ENCODE results near the gene ZDHHC14.

ZDHHC14 gene

GRCh38 chr6:157429248-157429647, 48.3 kb downstream of the ZDHHC14 start:
- Histone ChIP-seq H3K27ac (ENCODE audit: low read depth, low read length) (peak overlapping the region; percentile 22), H3K4me3 (ENCODE audit: low read depth, low read length) (no peak overlapping the region), H3K4me1 (ENCODE audit: control insufficient read depth, insufficient read depth, low read length) (peaks cover 22% of the 10 kb centered on the region), H3K9ac (ENCODE audit: low read depth, low read length) (no peak overlapping the region), H3K36me3 (ENCODE audit: control insufficient read depth, insufficient read depth, low read length) (no peaks in the 10 kb centered on the region), H3K27me3 (ENCODE audit: control insufficient read depth, insufficient read depth, low read length) (no peaks in the 10 kb centered on the region), H3K9me3 (ENCODE audit: control insufficient read depth, insufficient read depth, low read length) (no peaks in the 10 kb centered on the region)

GRCh38 chr6:157430834-157431233, 49.8 kb downstream of the ZDHHC14 start:
- H3K27me3 ChIP-seq (ENCODE audit: control insufficient read depth, insufficient read depth, low read length), result no peaks in the 10 kb centered on the region

DNA sequence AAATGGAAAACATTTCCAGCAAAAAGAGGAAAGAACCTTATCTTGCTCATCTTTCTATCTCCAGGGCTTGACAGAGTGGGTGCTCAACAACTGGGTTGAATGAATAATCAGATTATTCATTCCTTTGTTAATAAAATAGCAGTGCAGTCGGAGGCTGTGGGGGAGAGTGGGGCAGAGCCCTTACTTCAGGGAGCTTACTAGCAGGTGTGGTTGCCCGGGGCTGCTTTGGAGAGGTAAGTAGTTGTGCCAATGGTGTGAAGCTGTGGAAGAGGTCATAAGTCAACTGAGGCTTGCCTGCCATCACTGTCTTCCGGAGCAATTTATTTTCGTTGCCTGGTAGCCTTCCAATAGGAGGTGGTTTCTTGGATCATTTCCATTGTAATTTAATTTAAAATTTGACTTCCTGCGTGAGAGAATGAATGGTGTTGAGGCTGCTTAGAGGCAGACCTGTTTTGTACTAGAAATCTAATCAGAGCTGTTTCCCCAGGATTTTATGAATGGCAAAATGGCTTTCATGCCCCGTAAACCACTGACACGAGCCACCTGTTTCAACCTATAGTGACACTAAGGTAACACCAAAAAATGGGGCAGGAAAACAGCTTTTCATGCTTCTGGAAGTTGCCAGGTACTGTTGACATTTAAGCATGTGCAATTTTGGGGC, 51.4 kb downstream of the ZDHHC14 start:
- no peaks in the 10 kb centered on the region for H3K9me3 ChIP-seq (ENCODE audit: control insufficient read depth, insufficient read depth, low read length)
- peaks cover 27% of the 10 kb centered on the region for H3K4me1 ChIP-seq (ENCODE audit: control insufficient read depth, insufficient read depth, low read length)
- no peak overlapping the region for H3K27ac ChIP-seq (ENCODE audit: low read depth, low read length)
- no peaks in the 10 kb centered on the region for H3K36me3 ChIP-seq (ENCODE audit: control insufficient read depth, insufficient read depth, low read length)
- H3K27me3 ChIP-seq (ENCODE audit: control insufficient read depth, insufficient read depth, low read length), result no peaks in the 10 kb centered on the region
- H3K4me3 ChIP-seq (ENCODE audit: low read depth, low read length), result no peak overlapping the region
- no peak overlapping the region for H3K9ac ChIP-seq (ENCODE audit: low read depth, low read length)

More at GRCh38 chr6:157430834-157431233, 49.8 kb downstream of the ZDHHC14 start:
- Histone ChIP-seq H3K4me3 (ENCODE audit: low read depth, low read length) (no peak overlapping the region), H3K27ac (ENCODE audit: low read depth, low read length) (no peak overlapping the region), H3K36me3 (ENCODE audit: control insufficient read depth, insufficient read depth, low read length) (no peaks in the 10 kb centered on the region), H3K9ac (ENCODE audit: low read depth, low read length) (no peak overlapping the region), H3K9me3 (ENCODE audit: control insufficient read depth, insufficient read depth, low read length) (no peaks in the 10 kb centered on the region), H3K4me1 (ENCODE audit: control insufficient read depth, insufficient read depth, low read length) (peaks cover 27% of the 10 kb centered on the region)

GRCh38 chr6:157432892-157433265, 51.9 kb downstream of the ZDHHC14 start:
- H3K36me3 ChIP-seq (ENCODE audit: control insufficient read depth, insufficient read depth, low read length), result no peaks in the 10 kb centered on the region
- no peaks in the 10 kb centered on the region for H3K9me3 ChIP-seq (ENCODE audit: control insufficient read depth, insufficient read depth, low read length)
- no peak overlapping the region for H3K4me3 ChIP-seq (ENCODE audit: low read depth, low read length)
- no peak overlapping the region for H3K27ac ChIP-seq (ENCODE audit: low read depth, low read length)
- peaks cover 27% of the 10 kb centered on the region for H3K4me1 ChIP-seq (ENCODE audit: control insufficient read depth, insufficient read depth, low read length)
- no peaks in the 10 kb centered on the region for H3K27me3 ChIP-seq (ENCODE audit: control insufficient read depth, insufficient read depth, low read length)
- H3K9ac ChIP-seq (ENCODE audit: low read depth, low read length), result no peak overlapping the region

- H3K4me3 ChIP-seq (ENCODE audit: low read depth, low read length), result no peak overlapping the region
- H3K27ac ChIP-seq (ENCODE audit: low read depth, low read length), result no peak overlapping the region
- H3K36me3 ChIP-seq (ENCODE audit: control insufficient read depth, insufficient read depth, low read length), result no peaks in the 10 kb centered on the region
- peaks cover 28% of the 10 kb centered on the region for H3K4me1 ChIP-seq (ENCODE audit: control insufficient read depth, insufficient read depth, low read length)
- H3K27me3 ChIP-seq (ENCODE audit: control insufficient read depth, insufficient read depth, low read length), result no peaks in the 10 kb centered on the region
- no peaks in the 10 kb centered on the region for H3K9me3 ChIP-seq (ENCODE audit: control insufficient read depth, insufficient read depth, low read length)
- no peak overlapping the region for H3K9ac ChIP-seq (ENCODE audit: low read depth, low read length)
Measured at GRCh38 chr6:157433678-157434081, 52.7 kb downstream of the ZDHHC14 start.

DNA sequence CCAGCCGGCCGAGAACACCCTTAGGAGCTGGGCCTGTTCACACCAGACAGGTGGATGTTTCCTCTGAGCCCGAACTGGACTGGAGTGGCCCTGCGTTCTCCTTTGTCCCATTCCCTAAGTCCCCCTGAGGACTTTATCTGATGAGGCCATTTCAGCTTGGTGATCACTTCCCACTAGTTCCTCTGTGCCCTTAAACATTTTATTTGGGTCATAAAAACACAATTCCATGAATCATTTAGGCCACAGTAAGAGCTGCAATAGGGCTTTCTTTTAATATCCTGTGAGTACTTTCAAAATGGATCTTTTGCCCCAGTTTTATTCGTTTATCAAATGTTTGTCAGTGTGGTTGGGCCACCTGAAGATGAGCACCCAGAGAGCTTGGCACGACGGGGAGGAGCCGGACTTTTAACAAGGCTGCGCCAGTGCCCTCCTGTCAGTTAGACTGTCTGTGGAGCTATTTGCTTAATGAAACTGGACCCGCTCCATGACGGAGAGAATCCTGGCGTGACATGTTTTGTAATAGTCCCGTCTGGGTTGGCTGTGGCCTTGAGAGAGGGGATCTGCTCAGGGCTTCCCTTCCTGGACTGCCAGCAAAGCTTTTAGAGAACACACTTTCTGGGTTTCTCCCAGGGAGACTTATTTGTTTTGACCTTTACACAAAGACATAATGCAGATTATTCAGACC, 53.5 kb downstream of the ZDHHC14 start:
- no peak overlapping the region for H3K9ac ChIP-seq (ENCODE audit: low read depth, low read length)
- no peaks in the 10 kb centered on the region for H3K27me3 ChIP-seq (ENCODE audit: control insufficient read depth, insufficient read depth, low read length)
- no peaks in the 10 kb centered on the region for H3K36me3 ChIP-seq (ENCODE audit: control insufficient read depth, insufficient read depth, low read length)
- no peaks in the 10 kb centered on the region for H3K9me3 ChIP-seq (ENCODE audit: control insufficient read depth, insufficient read depth, low read length)
- H3K4me3 ChIP-seq (ENCODE audit: low read depth, low read length), result no peak overlapping the region
- peaks cover 22% of the 10 kb centered on the region for H3K4me1 ChIP-seq (ENCODE audit: control insufficient read depth, insufficient read depth, low read length)
- no peak overlapping the region for H3K27ac ChIP-seq (ENCODE audit: low read depth, low read length)

DNA sequence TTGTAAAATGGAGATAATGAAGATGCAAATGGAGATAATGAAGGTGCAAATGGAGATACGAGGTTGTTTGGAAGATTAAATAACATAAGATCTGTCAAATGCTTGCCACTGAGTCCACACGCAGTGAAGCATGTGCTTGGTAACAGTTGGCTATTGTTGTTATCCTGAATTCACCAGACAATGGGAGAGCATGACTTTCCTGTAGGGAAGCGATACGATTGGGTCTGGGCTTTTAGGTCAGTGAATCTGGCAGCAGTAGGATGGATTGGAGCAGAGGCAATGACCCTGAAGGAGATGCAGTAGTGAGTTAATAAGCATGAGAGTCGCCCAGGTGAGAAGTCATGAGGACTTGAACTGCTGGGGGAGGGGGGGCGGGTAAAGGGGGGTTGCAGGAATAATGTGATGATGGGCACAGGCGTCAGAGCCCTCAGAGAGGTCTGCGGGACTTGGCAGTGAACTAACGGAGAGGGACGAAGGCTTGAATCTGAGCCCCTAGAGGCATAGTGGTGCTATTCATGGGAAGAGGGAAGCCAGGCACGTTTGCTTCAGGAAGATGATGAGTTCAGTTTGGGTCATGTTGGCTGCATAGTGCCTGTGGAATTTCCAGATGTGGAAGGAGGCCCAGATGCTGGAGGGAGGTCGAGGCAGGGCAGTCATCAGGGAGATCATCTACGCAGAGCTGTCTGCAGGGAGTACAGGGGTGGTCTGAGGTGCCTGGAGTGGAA, 55.4 kb downstream of the ZDHHC14 start:
- H3K27me3 ChIP-seq (ENCODE audit: control insufficient read depth, insufficient read depth, low read length), result no peaks in the 10 kb centered on the region
- H3K4me1 ChIP-seq (ENCODE audit: control insufficient read depth, insufficient read depth, low read length), result peaks cover 22% of the 10 kb centered on the region
- no peak overlapping the region for H3K9ac ChIP-seq (ENCODE audit: low read depth, low read length)
- no peaks in the 10 kb centered on the region for H3K36me3 ChIP-seq (ENCODE audit: control insufficient read depth, insufficient read depth, low read length)
- no peak overlapping the region for H3K4me3 ChIP-seq (ENCODE audit: low read depth, low read length)
- H3K9me3 ChIP-seq (ENCODE audit: control insufficient read depth, insufficient read depth, low read length), result no peaks in the 10 kb centered on the region
- H3K27ac ChIP-seq (ENCODE audit: low read depth, low read length), result no peak overlapping the region

- no peak overlapping the region for H3K27ac ChIP-seq (ENCODE audit: low read depth, low read length)
- H3K4me1 ChIP-seq (ENCODE audit: control insufficient read depth, insufficient read depth, low read length), result peaks cover 19% of the 10 kb centered on the region
- H3K4me3 ChIP-seq (ENCODE audit: low read depth, low read length), result no peak overlapping the region
- H3K9me3 ChIP-seq (ENCODE audit: control insufficient read depth, insufficient read depth, low read length), result no peaks in the 10 kb centered on the region
- no peaks in the 10 kb centered on the region for H3K27me3 ChIP-seq (ENCODE audit: control insufficient read depth, insufficient read depth, low read length)
- no peaks in the 10 kb centered on the region for H3K36me3 ChIP-seq (ENCODE audit: control insufficient read depth, insufficient read depth, low read length)
- no peak overlapping the region for H3K9ac ChIP-seq (ENCODE audit: low read depth, low read length)
Measured at GRCh38 chr6:157436944-157437336, 56.0 kb downstream of the ZDHHC14 start.

DNA sequence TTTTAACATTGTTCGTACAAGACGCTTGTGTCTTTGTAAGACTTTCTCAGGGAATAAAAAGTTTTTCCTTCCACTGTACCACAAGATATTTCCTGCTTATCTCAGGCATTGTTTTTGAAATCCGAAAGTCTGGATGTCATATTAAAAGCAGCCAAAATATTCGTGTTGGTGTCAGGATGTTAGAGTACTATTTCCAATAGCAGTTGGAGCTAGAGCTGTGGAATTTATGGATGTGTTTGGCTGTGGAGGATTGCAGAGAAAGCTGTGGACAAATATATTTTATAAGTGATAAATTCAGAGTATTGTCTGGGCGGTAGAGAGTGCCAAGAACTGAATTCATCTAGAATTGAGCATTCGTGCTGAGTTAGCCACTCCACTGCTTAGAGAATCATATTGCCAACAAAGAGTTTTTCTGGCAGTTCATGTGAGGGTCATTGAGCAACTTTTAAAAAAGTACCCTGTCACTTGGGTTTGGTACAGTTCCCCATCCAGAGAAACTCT, 57.7 kb downstream of the ZDHHC14 start:
- Histone ChIP-seq H3K4me3 (ENCODE audit: low read depth, low read length) (no peak overlapping the region), H3K36me3 (ENCODE audit: control insufficient read depth, insufficient read depth, low read length) (no peaks in the 10 kb centered on the region), H3K9me3 (ENCODE audit: control insufficient read depth, insufficient read depth, low read length) (no peaks in the 10 kb centered on the region), H3K9ac (ENCODE audit: low read depth, low read length) (no peak overlapping the region), H3K27ac (ENCODE audit: low read depth, low read length) (no peak overlapping the region), H3K4me1 (ENCODE audit: control insufficient read depth, insufficient read depth, low read length) (peaks cover 13% of the 10 kb centered on the region), H3K27me3 (ENCODE audit: control insufficient read depth, insufficient read depth, low read length) (no peaks in the 10 kb centered on the region)

- H3K4me3 ChIP-seq (ENCODE audit: low read depth, low read length), result no peak overlapping the region
- H3K4me1 ChIP-seq (ENCODE audit: control insufficient read depth, insufficient read depth, low read length), result peaks cover 7% of the 10 kb centered on the region
- no peaks in the 10 kb centered on the region for H3K27me3 ChIP-seq (ENCODE audit: control insufficient read depth, insufficient read depth, low read length)
- H3K9me3 ChIP-seq (ENCODE audit: control insufficient read depth, insufficient read depth, low read length), result no peaks in the 10 kb centered on the region
- no peak overlapping the region for H3K9ac ChIP-seq (ENCODE audit: low read depth, low read length)
- no peak overlapping the region for H3K27ac ChIP-seq (ENCODE audit: low read depth, low read length)
- H3K36me3 ChIP-seq (ENCODE audit: control insufficient read depth, insufficient read depth, low read length), result no peaks in the 10 kb centered on the region
Measured at GRCh38 chr6:157440171-157440570, 59.2 kb downstream of the ZDHHC14 start.

GRCh38 chr6:157442291-157442690, 61.3 kb downstream of the ZDHHC14 start:
- Histone ChIP-seq H3K9me3 (ENCODE audit: control insufficient read depth, insufficient read depth, low read length) (no peaks in the 10 kb centered on the region), H3K27ac (ENCODE audit: low read depth, low read length) (no peak overlapping the region), H3K4me1 (ENCODE audit: control insufficient read depth, insufficient read depth, low read length) (0 out of 2 replicates have a peak, but pooled peaks cover 6% of the 10 kb centered on the region), H3K9ac (ENCODE audit: low read depth, low read length) (no peak overlapping the region), H3K4me3 (ENCODE audit: low read depth, low read length) (no peak overlapping the region), H3K36me3 (ENCODE audit: control insufficient read depth, insufficient read depth, low read length) (no peaks in the 10 kb centered on the region), H3K27me3 (ENCODE audit: control insufficient read depth, insufficient read depth, low read length) (no peaks in the 10 kb centered on the region)

Measured in HUES48 (cell line).